Loucy (cell line): ENCODE measurements around the gene ZC3HAV1.

Source experiments
- H2AFZ ChIP-seq: fragments of 200-600 bp; sonication (generic); 2 replicates; pipeline ENCODE4 v1.6.0; 2016; ENCODE audit warnings: antibody characterized with exemption, mild to moderate bottlenecking, low read length, moderate library complexity
- H3F3A ChIP-seq: fragments of 200-600 bp; 2 replicates; pipeline ENCODE4 v1.6.0; 2016; ENCODE audit warnings: antibody characterized with exemption, low read depth, mild to moderate bottlenecking
- H3K27me3 ChIP-seq: fragments of 200-600 bp; sonication (generic); 2 replicates; pipeline ENCODE4 v1.6.1; 2014; ENCODE audit warnings: low read length, mild to moderate bottlenecking; ENCODE audit not compliant: insufficient read depth, poor library complexity, severe bottlenecking
- H3K36me3 ChIP-seq: fragments of 200-600 bp; sonication (generic); 2 replicates; pipeline ENCODE4 v1.6.1; 2016; ENCODE audit warnings: low read length; ENCODE audit not compliant: insufficient read depth
- H3K4me1 ChIP-seq: fragments of 200-600 bp; sonication (generic); 2 replicates; pipeline ENCODE4 v1.5.1; 2014; ENCODE audit warnings: low read length, mild to moderate bottlenecking; ENCODE audit not compliant: insufficient read depth, poor library complexity, severe bottlenecking
- H3K4me2 ChIP-seq: fragments of 200-600 bp; sonication (generic); 2 replicates; pipeline ENCODE4 v1.6.0; 2014; ENCODE audit warnings: antibody characterized with exemption, low read length, low read depth, mild to moderate bottlenecking; ENCODE audit not compliant: poor library complexity, severe bottlenecking
- H3K4me3 ChIP-seq: fragments of 200-600 bp; sonication (generic); 2 replicates; pipeline ENCODE4 v1.5.1; 2014; ENCODE audit warnings: low read length, mild to moderate bottlenecking, mixed read lengths; ENCODE audit not compliant: poor library complexity, severe bottlenecking
- H3K79me2 ChIP-seq: fragments of 200-600 bp; sonication (generic); 2 replicates; pipeline ENCODE4 v1.6.1; 2014; ENCODE audit warnings: low read length; ENCODE audit not compliant: insufficient read depth
- H3K9ac ChIP-seq: fragments of 200-600 bp; sonication (generic); 2 replicates; pipeline ENCODE4 v1.6.0; 2014; ENCODE audit warnings: mild to moderate bottlenecking, low read depth, low read length, moderate library complexity; ENCODE audit not compliant: poor library complexity, severe bottlenecking
- H3K9me2 ChIP-seq: fragments of 200-600 bp; sonication (generic); replicated peaks from 2 replicates; pipeline ENCODE4 v1.6.1; 2016; ENCODE audit warnings: low read depth, low read length, mixed read lengths
- H3K9me3 ChIP-seq: fragments of 200-600 bp; sonication (generic); 2 replicates; pipeline ENCODE4 v1.6.1; 2014; ENCODE audit warnings: mild to moderate bottlenecking, antibody characterized with exemption, low read length, low read depth; ENCODE audit not compliant: insufficient read depth
- H4K20me1 ChIP-seq: fragments of 200-600 bp; sonication (generic); 2 replicates; pipeline ENCODE4 v1.6.0; 2014; ENCODE audit warnings: antibody characterized with exemption, low read length, mild to moderate bottlenecking; ENCODE audit not compliant: insufficient read depth, poor library complexity, severe bottlenecking
- EZH2phosphoT487 ChIP-seq: fragments of 200-600 bp; IDR thresholded peaks from 2 replicates; pipeline ENCODE4 v1.6.1; 2018; ENCODE audit warnings: antibody characterized with exemption, mild to moderate bottlenecking, moderate library complexity, borderline replicate concordance
- TF ChIP-seq, protein P1 (sequence below): fragments of 200-600 bp; sonication (generic); conservative IDR thresholded peaks from 2 replicates; pipeline ENCODE4 v1.5.1; 2014; ENCODE audit warnings: mild to moderate bottlenecking, antibody characterized with exemption, low read length

ZC3HAV1 gene

DNA sequence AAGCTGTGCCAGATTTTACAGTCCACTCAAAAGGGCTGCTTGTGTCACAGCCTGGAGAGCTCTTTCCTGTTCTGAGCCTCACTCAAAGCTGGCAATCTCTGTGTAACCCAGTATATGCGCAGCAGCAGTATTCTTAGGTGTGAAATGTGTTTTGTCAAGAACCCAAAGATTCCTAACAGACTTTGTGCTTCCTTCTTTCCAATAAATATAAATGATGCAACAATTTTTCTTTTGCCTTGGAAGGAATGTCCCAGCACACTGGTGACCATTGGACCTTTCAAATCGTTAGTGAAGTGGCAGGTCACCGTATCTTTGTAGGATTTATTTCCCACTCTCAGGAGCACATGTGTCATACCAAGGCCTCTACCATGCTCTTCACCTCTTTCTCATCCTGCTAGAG lies 5.6 kb upstream of the ZC3HAV1 start:
- Histone ChIP-seq H3K79me2 (peaks cover 2% of the 10 kb centered on the region), H3K4me3 (no peak overlapping the region), H3K36me3 (no peaks in the 10 kb centered on the region), H4K20me1 (no peaks in the 10 kb centered on the region), H3K9me3 (no peaks in the 10 kb centered on the region), H3K9ac (no peak overlapping the region), H3K4me1 (peaks cover 14% of the 10 kb centered on the region), H2AFZ (no peak overlapping the region), H3K9me2 (no peaks in the 10 kb centered on the region), H3K4me2 (no peak overlapping the region), H3F3A (no peaks in the 10 kb centered on the region), H3K27me3 (no peaks in the 10 kb centered on the region)
- TF ChIP-seq, protein P1, sequence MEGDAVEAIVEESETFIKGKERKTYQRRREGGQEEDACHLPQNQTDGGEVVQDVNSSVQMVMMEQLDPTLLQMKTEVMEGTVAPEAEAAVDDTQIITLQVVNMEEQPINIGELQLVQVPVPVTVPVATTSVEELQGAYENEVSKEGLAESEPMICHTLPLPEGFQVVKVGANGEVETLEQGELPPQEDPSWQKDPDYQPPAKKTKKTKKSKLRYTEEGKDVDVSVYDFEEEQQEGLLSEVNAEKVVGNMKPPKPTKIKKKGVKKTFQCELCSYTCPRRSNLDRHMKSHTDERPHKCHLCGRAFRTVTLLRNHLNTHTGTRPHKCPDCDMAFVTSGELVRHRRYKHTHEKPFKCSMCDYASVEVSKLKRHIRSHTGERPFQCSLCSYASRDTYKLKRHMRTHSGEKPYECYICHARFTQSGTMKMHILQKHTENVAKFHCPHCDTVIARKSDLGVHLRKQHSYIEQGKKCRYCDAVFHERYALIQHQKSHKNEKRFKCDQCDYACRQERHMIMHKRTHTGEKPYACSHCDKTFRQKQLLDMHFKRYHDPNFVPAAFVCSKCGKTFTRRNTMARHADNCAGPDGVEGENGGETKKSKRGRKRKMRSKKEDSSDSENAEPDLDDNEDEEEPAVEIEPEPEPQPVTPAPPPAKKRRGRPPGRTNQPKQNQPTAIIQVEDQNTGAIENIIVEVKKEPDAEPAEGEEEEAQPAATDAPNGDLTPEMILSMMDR: no peak
- TF ChIP-seq EZH2phosphoT487: no peak

DNA sequence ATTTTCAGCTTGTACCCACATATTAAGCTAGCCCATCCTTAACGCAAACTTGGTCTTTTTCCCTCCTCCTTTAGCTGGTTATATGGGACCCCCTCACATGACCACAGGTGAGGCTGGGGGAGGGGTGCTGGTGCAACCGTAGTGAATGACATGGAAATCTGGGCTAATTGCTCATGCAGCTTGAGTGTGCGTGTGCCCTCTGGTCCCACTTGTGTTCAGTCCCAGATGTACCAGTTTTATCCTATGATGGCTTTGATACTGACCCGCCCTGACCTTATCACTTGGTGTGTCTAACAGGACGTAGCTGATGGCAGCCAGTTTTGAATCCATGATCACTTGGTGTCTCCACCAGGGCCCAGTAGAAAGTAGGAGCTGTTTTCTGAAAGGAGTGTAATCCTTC lies 5.1 kb upstream of the ZC3HAV1 start:
- no peak overlapping the region for H3K9ac ChIP-seq
- no peaks in the 10 kb centered on the region for H3F3A ChIP-seq
- H3K79me2 ChIP-seq: peaks cover 7% of the 10 kb centered on the region
- no peaks in the 10 kb centered on the region for H3K27me3 ChIP-seq
- no peak overlapping the region for H2AFZ ChIP-seq
- TF ChIP-seq EZH2phosphoT487: no peak
- TF ChIP-seq, protein P1: no peak
- no peaks in the 10 kb centered on the region for H3K9me3 ChIP-seq
- H3K4me2 ChIP-seq: no peak overlapping the region
- no peaks in the 10 kb centered on the region for H3K36me3 ChIP-seq
- H3K9me2 ChIP-seq: no peaks in the 10 kb centered on the region
- H3K4me1 ChIP-seq: peaks cover 14% of the 10 kb centered on the region
- H4K20me1 ChIP-seq: no peaks in the 10 kb centered on the region
- H3K4me3 ChIP-seq: no peak overlapping the region

DNA sequence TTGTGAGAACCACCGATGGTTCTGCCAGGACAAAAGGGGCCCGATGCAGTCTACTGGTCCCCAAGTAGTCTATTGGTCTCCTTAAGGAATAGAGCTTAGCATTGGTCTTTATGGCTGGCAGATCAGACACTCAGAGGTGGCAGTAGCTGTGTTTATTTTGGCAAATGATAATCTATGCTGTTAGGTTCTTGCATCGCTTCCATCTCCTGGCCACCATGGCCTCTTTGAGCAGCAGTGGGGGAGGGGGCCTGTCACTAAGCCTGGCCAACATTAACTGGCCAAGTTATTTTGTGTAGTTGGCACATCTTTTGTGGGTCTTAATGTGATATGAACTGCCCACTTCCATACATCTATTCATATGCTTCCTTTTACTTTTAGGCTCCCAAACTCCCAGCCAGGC lies 4.5 kb upstream of the ZC3HAV1 start:
- H4K20me1 ChIP-seq: peaks cover 4% of the 10 kb centered on the region
- no peaks in the 10 kb centered on the region for H3K9me2 ChIP-seq
- H3K36me3 ChIP-seq: no peaks in the 10 kb centered on the region
- no peak overlapping the region for H2AFZ ChIP-seq
- no peak overlapping the region for H3K4me3 ChIP-seq
- H3K4me1 ChIP-seq: peaks cover 14% of the 10 kb centered on the region
- H3K9me3 ChIP-seq: no peaks in the 10 kb centered on the region
- H3K4me2 ChIP-seq: no peak overlapping the region
- TF ChIP-seq, protein P1: no peak
- no peak for TF ChIP-seq EZH2phosphoT487
- no peaks in the 10 kb centered on the region for H3F3A ChIP-seq
- H3K9ac ChIP-seq: no peak overlapping the region
- peaks cover 3% of the 10 kb centered on the region for H3K27me3 ChIP-seq
- peaks cover 12% of the 10 kb centered on the region for H3K79me2 ChIP-seq
